ENCODE data around the gene MSMP.

Gene MSMP

DNA sequence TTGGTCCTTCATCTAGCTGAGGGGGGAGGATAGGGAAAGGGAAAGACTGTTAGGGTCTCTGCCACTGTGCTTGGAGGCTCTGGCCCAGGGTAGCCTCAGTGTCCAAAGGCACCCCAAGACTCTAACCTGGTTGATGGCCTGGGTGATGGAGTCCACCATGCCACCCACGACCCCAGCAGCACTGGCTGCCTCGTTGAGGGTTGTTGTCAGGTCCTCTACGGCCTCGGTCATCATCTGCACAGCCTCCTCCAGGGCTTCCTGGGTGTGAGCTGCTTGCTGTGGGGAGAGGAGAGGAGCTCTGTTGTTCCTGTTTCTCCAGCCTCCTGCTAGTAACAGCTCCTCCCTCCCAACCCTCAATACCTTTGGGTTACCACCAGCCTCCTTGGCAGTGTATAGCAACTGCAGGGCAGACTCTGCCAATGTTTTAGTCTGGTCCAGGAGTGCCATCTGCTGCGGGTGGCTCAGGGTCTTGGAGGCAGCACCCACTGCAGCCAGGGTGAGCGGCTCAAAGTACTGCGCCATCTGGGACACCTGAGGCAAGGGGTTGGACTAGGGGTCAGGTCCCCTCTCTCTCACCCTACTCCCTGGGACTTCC, 48.1 kb downstream of the MSMP start:
- H2AFZ ChIP-seq (ENCODE audit: low read depth, low read length) = no peak overlapping the region
- no peak overlapping the region for H3K4me3 ChIP-seq (ENCODE audit: low read length)
- H3K36me3 ChIP-seq (ENCODE audit: insufficient read depth, low read length) = peaks cover 89% of the 10 kb centered on the region
- no peaks in the 10 kb centered on the region for H3K4me1 ChIP-seq (ENCODE audit: insufficient read depth, low read length)
- H3K27me3 ChIP-seq (ENCODE audit: insufficient read depth, low read length) = no peaks in the 10 kb centered on the region
- H3K9me3 ChIP-seq (ENCODE audit: low read length) = no peaks in the 10 kb centered on the region

DNA sequence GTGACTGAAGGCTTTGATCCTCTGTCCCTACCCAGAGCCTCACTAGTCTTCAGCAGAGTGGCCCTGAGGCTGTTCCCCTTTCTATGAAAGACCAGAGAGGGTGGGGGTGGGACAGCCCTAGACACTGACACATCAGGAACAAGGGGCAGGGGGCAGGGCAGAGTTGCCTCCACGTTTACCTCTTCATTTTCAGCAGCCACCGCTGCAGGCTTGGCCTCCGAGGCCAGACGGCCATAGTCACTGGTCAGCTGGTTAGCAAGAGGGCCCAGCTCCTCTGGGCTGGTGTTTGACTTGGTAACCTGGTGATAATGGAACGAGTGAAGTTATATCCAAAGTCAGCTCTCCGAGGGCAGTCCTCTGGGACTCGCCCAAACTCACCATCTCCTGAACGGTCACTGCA, 48.7 kb downstream of the MSMP start:
- H3K9me3 ChIP-seq (ENCODE audit: low read length) = no peaks in the 10 kb centered on the region
- H3K4me3 ChIP-seq (ENCODE audit: low read length) = no peak overlapping the region
- peaks cover 89% of the 10 kb centered on the region for H3K36me3 ChIP-seq (ENCODE audit: insufficient read depth, low read length)
- H2AFZ ChIP-seq (ENCODE audit: low read depth, low read length) = no peak overlapping the region
- no peaks in the 10 kb centered on the region for H3K27me3 ChIP-seq (ENCODE audit: insufficient read depth, low read length)
- H3K4me1 ChIP-seq (ENCODE audit: insufficient read depth, low read length) = no peaks in the 10 kb centered on the region

DNA sequence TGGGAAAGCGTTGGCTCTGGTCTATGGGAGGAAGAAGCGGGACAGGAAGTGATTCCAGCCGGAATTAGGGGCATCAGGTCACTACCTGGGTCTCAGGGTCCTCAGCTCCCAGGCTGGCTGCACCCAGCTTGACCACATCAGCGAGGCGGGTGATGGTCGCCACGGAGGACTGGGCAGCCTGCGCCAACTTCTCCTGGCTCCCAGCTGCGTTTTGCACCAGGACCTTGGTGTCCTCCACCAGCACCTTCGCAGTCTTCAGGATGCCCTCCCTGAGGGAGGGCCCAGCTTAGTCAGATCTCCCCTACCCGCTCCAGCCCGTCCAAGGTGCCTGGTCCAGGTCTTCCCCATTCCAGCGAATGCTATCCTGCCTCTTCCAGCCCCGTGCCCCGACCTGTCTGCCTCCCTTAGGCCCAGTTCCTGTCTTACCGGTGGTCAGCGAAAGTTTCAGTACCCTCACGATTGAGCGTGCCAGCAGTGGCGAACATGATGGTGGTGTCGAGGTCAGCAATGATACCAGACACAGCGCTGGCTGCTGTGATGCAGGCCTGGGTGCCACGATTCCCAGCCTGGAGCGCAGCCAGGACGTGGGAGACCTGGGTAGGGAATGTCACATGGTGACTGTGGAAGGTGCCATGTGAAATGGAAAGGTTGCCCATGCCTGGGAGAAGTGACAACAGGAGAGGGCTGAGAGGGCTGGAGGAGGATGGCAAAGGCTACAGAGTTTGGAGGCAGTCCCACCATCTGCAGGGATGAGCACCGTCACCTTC, 50.0 kb downstream of the MSMP start:
- H3K27me3 ChIP-seq (ENCODE audit: insufficient read depth, low read length) = no peaks in the 10 kb centered on the region
- H3K36me3 ChIP-seq (ENCODE audit: insufficient read depth, low read length) = peaks cover 96% of the 10 kb centered on the region
- H3K4me3 ChIP-seq (ENCODE audit: low read length) = no peak overlapping the region
- H2AFZ ChIP-seq (ENCODE audit: low read depth, low read length) = no peak overlapping the region
- H3K4me1 ChIP-seq (ENCODE audit: insufficient read depth, low read length) = no peaks in the 10 kb centered on the region
- no peaks in the 10 kb centered on the region for H3K9me3 ChIP-seq (ENCODE audit: low read length)
